AG10803 (cell line): ENCODE data around the gene PHF20.

Experiments
- DNase-seq: peaks from one replicate; pipeline ENCODE4 v3.0.0; 2010; ENCODE audit warnings: low read depth
- H3K4me3 ChIP-seq: 2 replicates; pipeline ENCODE4 v1.5.1; 2011; ENCODE audit warnings: mild to moderate bottlenecking, low read length, control low read depth
- TF ChIP-seq, protein P1 (sequence below): conservative IDR thresholded peaks from 2 replicates; pipeline ENCODE4 v1.5.1; 2011; ENCODE audit warnings: mild to moderate bottlenecking, low read length, control low read depth, inconsistent platforms

Gene PHF20

DNA sequence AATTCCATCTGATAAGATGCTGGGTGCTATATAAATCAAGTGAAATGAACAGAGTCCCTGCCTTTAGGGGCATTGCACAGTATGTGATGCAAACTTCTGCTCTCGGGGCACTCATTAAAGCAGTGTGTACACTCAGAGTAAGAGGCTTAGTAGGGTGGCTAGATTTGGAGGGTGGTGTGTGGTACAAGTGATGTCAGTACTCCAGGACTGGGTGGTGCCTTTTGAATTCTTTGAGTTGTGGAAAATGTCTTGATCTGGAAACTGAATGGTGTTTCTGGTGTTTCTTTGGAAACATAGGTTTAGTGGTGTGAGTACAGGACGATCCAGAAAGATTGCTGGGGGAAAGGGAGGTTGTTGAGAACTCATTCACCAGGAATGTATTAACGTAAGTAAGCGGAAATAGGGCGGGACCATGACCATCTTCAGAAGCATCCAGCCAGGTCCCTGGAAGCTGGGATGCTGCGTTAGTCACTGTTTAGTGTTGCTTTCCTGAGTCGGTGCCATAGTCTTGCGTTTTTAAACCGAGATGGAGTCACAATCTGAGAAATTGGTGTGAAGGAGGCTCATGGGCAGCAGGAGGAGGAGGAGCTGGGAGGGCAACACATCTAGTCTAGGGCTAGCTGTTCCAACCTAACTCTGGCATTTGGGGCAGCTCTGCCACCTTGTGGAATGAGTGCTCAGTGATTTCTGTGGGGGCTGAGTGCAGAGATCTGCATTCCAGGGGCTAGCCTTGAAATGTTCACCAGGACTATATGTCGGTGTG, 112.1 kb downstream of the PHF20 start:
- TF ChIP-seq, protein P1, sequence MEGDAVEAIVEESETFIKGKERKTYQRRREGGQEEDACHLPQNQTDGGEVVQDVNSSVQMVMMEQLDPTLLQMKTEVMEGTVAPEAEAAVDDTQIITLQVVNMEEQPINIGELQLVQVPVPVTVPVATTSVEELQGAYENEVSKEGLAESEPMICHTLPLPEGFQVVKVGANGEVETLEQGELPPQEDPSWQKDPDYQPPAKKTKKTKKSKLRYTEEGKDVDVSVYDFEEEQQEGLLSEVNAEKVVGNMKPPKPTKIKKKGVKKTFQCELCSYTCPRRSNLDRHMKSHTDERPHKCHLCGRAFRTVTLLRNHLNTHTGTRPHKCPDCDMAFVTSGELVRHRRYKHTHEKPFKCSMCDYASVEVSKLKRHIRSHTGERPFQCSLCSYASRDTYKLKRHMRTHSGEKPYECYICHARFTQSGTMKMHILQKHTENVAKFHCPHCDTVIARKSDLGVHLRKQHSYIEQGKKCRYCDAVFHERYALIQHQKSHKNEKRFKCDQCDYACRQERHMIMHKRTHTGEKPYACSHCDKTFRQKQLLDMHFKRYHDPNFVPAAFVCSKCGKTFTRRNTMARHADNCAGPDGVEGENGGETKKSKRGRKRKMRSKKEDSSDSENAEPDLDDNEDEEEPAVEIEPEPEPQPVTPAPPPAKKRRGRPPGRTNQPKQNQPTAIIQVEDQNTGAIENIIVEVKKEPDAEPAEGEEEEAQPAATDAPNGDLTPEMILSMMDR: peak; percentile 83
- peak overlapping the region; percentile 39 for H3K4me3 ChIP-seq
- peak; percentile 100 for DNase-seq

DNA sequence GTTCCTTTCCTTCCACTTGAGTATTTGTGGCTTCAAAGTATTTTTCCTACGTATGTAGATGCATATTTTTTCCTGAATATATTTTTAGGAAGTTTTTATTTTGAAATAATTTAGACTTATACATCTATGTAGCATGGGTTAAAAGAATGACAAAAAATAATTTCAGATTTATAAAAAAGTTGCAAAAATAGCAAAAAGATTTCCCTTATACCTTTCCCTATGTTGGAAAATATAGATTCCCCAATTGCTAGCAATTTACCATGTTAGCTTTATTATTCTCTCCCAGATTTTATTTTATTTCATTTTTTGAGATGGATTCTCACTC, 112.7 kb downstream of the PHF20 start:
- no peak for DNase-seq
- peak overlapping the region; percentile 39 for H3K4me3 ChIP-seq
- TF ChIP-seq, protein P1: no peak

DNA sequence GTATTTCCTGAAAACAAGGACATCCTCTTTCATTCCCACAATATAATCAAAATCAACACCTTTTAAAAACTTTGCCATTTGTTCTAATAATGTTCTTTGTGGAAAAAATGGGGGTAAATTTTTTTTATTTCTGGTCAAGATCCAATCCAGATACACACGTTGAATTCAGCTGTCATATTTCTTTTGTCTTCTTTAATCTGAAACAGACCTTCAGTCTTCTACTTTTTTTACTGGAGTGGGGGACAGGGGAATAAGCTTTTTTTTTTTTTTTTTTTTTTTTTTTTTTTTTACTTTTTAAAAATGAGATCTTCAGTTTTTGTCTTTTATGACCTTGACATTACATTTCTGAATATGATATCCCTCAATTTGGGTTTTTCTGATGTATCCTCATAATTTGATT, 113.4 kb downstream of the PHF20 start:
- TF ChIP-seq, protein P1: no peak
- H3K4me3 ChIP-seq: no peak overlapping the region
- no peak for DNase-seq

DNA sequence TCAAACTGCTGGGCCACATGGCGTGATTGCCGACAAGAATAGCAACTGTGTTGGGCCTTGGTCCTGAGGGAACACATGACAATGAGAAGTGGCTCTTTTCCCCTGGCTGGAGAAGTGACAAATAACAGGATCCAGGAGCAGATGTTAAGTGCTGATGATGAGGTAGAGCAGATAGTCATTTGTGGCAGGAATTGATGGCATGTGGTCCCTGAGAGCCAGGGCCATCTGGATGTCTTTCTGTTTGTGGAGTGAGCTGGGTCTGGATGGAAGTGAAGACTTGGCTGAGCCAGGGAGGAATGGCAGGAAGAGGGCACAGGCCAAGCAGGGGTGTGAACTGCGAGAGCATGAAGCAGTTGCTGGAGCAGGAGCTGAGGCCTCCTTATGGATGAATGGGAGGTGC, 114.7 kb downstream of the PHF20 start:
- TF ChIP-seq, protein P1: no peak
- DNase-seq: peak; percentile 71
- H3K4me3 ChIP-seq: no peak overlapping the region

DNA sequence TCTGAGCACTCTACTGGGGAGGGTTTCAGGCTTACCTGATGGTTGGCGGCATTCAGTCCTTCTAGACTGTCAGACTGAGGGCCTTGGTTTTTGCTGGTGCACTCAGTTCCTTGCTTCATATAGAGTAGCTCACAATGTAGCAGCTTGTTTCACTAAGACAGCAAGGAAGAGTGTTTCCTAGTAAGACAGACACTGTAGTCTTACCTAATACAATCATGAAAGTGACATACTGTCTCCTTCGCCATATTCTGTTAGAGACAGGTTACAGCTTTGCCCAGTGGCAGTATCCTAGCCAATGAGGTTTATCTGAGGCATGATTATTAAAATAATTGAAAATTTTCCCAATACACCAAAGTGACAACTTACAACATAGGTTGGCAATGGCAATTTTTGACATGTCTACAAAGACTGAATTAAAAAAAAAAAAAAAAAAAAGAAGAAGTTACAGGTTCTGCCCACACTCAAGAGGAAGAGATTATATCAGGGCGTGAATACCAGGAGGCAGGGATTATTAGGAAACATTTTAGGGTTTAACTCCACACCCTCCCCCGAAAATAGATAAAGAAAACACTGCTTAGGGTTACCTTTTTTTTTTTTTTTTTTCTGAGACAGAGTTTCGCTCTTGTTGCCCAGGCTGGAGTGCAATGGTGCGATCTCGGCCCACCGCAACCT, 115.7 kb downstream of the PHF20 start:
- TF ChIP-seq, protein P1: no peak
- no peak for DNase-seq
- no peak overlapping the region for H3K4me3 ChIP-seq

DNA sequence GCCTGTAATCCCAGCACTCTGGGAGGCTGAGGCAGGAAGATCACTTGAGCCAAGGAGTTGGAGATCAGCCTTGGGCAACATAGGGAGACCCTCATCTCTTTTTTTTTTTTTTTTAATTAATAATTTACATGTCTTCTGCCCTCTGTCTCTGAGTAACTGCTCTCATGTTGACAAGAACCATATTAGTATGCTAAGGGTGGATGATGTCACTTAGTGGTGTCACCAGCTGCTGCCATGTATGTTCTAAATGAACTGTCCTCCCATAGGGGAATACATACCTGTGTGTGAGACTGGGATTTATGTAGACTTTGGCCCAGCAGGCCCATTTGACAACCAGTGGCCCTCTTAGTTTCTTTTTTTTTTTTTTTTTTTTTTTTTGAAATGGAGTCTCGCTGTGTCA, 116.8 kb downstream of the PHF20 start:
- TF ChIP-seq, protein P1: no peak
- no peak for DNase-seq
- no peak overlapping the region for H3K4me3 ChIP-seq

DNA sequence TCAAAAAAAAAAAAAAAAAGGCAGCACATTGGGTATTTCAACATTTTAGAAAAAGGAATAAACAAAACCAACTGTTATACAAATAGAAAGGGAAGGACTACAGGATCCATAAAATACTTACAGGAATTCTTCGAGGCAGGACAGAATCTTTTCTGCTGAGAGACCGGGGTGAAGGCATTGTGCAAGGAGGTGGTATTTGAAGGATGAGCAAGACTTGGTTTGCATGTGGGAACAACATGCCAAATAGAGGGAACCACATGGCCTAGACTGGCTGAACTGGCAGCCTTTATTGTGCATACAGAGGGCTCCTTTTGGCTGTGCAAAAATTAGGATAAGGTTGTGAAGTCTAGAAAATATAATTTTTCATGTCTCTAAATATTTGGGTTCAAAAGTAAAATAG, 119.6 kb downstream of the PHF20 start:
- TF ChIP-seq, protein P1: no peak
- peak; percentile 96 for DNase-seq
- H3K4me3 ChIP-seq: no peak overlapping the region
